ENCODE measurements around the gene CMTM2. TPM values are rescaled to one million over a fixed set of nuclear protein-coding genes. Genes with fewer than 3 reads are reported as not detected.
"Not testable (repeated sequence)": the region's sequence is repeated elsewhere in the genome, so short reads cannot be mapped to it uniquely, and the experiment has no call there.

Gene CMTM2
- polyA plus RNA-seq, 1 experiment, result not detected

GRCh38 chr16:66566051-66566901 lies 13.0 kb upstream of the CMTM2 start, which contains the start of gene CMTM1:
TSS of gene CMTM1 (plus strand) at chr16:66566439. CDS start at chr16:66566514, 75 bp downstream.
- DNase-seq (ENCODE audit: low read depth), result no peak
- no peaks in the 10 kb centered on the region for H3K27me3 ChIP-seq (ENCODE audit: control insufficient read depth, insufficient read depth, low read length)
- TF ChIP-seq, protein P1, sequence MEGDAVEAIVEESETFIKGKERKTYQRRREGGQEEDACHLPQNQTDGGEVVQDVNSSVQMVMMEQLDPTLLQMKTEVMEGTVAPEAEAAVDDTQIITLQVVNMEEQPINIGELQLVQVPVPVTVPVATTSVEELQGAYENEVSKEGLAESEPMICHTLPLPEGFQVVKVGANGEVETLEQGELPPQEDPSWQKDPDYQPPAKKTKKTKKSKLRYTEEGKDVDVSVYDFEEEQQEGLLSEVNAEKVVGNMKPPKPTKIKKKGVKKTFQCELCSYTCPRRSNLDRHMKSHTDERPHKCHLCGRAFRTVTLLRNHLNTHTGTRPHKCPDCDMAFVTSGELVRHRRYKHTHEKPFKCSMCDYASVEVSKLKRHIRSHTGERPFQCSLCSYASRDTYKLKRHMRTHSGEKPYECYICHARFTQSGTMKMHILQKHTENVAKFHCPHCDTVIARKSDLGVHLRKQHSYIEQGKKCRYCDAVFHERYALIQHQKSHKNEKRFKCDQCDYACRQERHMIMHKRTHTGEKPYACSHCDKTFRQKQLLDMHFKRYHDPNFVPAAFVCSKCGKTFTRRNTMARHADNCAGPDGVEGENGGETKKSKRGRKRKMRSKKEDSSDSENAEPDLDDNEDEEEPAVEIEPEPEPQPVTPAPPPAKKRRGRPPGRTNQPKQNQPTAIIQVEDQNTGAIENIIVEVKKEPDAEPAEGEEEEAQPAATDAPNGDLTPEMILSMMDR (IDR thresholded peaks at IDR 0.05; ENCODE audit: insufficient read depth, low read depth, low read length), result no peak
- no peak within 1 kb of the TSS for H3K4me3 ChIP-seq (ENCODE audit: low read depth, low read length)
- POLR2A ChIA-PET, result no interaction called here
- CTCF ChIA-PET, result interaction anchor here (3.7 kb wide), 1 partner anchor 13 kb away, joined by 13 read pairs; the partner anchor contains the start of gene CKLF
- peaks cover 2% of the 10 kb centered on the region; the same call in 1 of the 2 replicates for H3K36me3 ChIP-seq (ENCODE audit: control insufficient read depth, insufficient read depth, low read length)

- H3K36me3 ChIP-seq (ENCODE audit: control insufficient read depth, insufficient read depth, low read length); DNase-seq (ENCODE audit: low read depth); H3K27me3 ChIP-seq (ENCODE audit: control insufficient read depth, insufficient read depth, low read length); POLR2A ChIA-PET; CTCF ChIA-PET; H3K4me3 ChIP-seq (ENCODE audit: low read depth, low read length): not testable (repeated sequence)
Observed at GRCh38 chr16:66567270-66567669, 12.0 kb upstream of the CMTM2 start.

DNA sequence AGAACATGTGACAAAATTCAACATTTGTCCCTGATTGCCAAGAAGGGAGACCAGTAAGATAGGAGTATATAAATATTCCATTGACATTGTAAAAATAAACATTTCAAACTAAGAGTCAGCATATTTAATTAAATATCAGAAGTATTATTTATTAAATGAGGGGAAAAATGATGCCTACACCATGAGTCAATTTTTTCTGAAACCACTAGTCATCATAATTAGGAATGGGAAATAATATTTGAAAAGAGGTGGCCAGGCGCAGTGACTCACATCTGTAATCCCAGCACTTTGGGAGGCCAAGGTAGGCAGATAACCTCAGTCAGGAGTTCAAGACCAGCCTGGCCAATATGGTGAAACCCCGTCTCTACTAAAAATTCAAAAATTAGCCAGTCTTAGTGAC lies 10.9 kb upstream of the CMTM2 start:
- ChIA-PET CTCF (no interaction called here), POLR2A (no interaction called here)
- peaks cover 2% of the 10 kb centered on the region for H3K36me3 ChIP-seq (ENCODE audit: control insufficient read depth, insufficient read depth, low read length)
- TF ChIP-seq, protein P1 (IDR thresholded peaks at IDR 0.05; ENCODE audit: insufficient read depth, low read depth, low read length), result no peak
- DNase-seq (ENCODE audit: low read depth), result no peak
- H3K27me3 ChIP-seq (ENCODE audit: control insufficient read depth, insufficient read depth, low read length), result no peaks in the 10 kb centered on the region
- H3K4me3 ChIP-seq (ENCODE audit: low read depth, low read length), result no peak overlapping the region

DNA sequence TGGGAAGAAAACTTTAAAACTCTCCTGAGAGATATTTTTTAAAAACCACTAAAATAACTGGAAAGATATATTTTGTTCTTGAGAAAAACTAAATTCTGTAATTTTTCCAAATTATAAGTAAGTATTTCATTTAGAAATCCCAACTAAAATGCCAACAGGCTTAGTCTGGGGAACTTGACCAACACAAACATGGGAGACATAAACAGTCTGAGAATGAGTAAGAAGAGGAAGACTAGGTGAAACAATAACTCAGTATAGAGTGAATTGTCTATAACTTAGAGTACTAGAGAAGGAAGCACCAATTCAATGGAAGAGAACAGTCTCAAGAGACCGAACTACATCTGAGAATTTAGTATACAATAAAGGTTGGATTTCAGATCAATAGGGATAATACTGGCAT lies 10.1 kb upstream of the CMTM2 start:
- DNase-seq (ENCODE audit: low read depth), result no peak
- no peaks in the 10 kb centered on the region for H3K27me3 ChIP-seq (ENCODE audit: control insufficient read depth, insufficient read depth, low read length)
- H3K36me3 ChIP-seq (ENCODE audit: control insufficient read depth, insufficient read depth, low read length), result peaks cover 2% of the 10 kb centered on the region
- H3K4me3 ChIP-seq (ENCODE audit: low read depth, low read length), result no peak overlapping the region
- TF ChIP-seq, protein P1 (IDR thresholded peaks at IDR 0.05; ENCODE audit: insufficient read depth, low read depth, low read length), result no peak
- CTCF ChIA-PET, result interaction anchor here (1.2 to 1.3 kb wide), 2 partner anchors 11 to 12 kb away, joined by 4 to 5 read pairs; no protein-coding TSS in a partner anchor
- POLR2A ChIA-PET, result no interaction called here

DNA sequence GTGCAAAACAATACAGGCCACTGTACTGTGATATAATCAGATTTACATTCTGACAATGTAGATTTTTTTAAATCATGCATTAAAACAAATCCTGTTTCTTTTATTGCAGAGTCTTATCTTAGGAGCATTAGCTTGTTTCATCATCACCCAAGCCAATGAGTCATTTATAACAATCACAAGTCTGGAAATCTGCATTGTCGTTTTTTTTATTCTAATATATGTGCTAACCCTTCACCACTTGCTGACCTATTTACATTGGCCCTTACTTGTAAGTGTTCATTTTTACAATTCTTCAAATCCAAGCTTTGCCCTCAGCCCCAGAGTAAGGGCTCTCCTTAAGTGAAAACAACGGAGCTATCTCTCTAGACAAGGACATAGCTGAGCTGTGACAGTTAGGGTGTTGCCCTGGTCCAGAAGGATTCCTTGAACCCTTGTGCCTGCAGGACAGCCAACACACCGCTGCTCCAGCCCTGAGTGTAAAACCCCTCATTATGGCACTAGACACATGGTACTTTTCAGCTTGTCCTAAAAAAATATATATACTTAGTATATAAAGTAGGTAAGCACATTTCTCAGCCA lies 9.3 kb upstream of the CMTM2 start:
- Histone ChIP-seq H3K27me3 (ENCODE audit: control insufficient read depth, insufficient read depth, low read length) (no peaks in the 10 kb centered on the region), H3K36me3 (ENCODE audit: control insufficient read depth, insufficient read depth, low read length) (peaks cover 2% of the 10 kb centered on the region), H3K4me3 (ENCODE audit: low read depth, low read length) (no peak overlapping the region)
- ChIA-PET POLR2A (no interaction called here), CTCF (interaction anchor here (1.0 to 1.7 kb wide), 5 partner anchors 11 to 170 kb away, joined by 3 to 5 read pairs (median 4); no protein-coding TSS in a partner anchor)
- DNase-seq (ENCODE audit: low read depth), result no peak
- TF ChIP-seq, protein P1 (IDR thresholded peaks at IDR 0.05; ENCODE audit: insufficient read depth, low read depth, low read length), result no peak

Data from BJ (cell line).